WERI-Rb-1 (cell line): ENCODE data around the gene EFHD2.
A peak's percentile ranks its signal among the peaks of the same experiment; 100 is the strongest.
"Not testable (repeated sequence)": the region's sequence is repeated elsewhere in the genome, so short reads cannot be mapped to it uniquely, and the experiment has no call there.

Experiments
- DNase-seq: peaks from one replicate; pipeline ENCODE4 v3.0.0-alpha.2; 2020
- H3K27ac ChIP-seq: fragments of 250-450 bp; sonication (Bioruptor Pico); 2 replicates; pipeline ENCODE4 v1.5.1; 2020; ENCODE audit warnings: mild to moderate bottlenecking, moderate library complexity
- H3K27me3 ChIP-seq: fragments of 250-450 bp; sonication (Bioruptor Pico); 2 replicates; pipeline ENCODE4 v1.5.1; 2021; ENCODE audit warnings: mild to moderate bottlenecking, low read depth, moderate library complexity; ENCODE audit not compliant: insufficient read depth, severe bottlenecking
- H3K36me3 ChIP-seq: fragments of 250-450 bp; sonication (Bioruptor Pico); 2 replicates; pipeline ENCODE4 v1.5.1; 2020; ENCODE audit warnings: mild to moderate bottlenecking, moderate library complexity
- H3K4me3 ChIP-seq: 2 replicates; pipeline ENCODE4 v1.5.1; 2011; ENCODE audit warnings: low read depth, mild to moderate bottlenecking, control low read depth, low read length
- H3K9me3 ChIP-seq: fragments of 250-450 bp; sonication (Bioruptor Pico); 2 replicates; pipeline ENCODE4 v1.5.1; 2021; ENCODE audit warnings: mild to moderate bottlenecking, moderate library complexity; ENCODE audit not compliant: severe bottlenecking
- TF ChIP-seq, protein P1 (sequence below): IDR thresholded peaks from 2 replicates; pipeline ENCODE4 v1.5.1; 2011; ENCODE audit warnings: low read depth, mild to moderate bottlenecking, control low read depth, inconsistent platforms, low read length

Gene EFHD2

DNA sequence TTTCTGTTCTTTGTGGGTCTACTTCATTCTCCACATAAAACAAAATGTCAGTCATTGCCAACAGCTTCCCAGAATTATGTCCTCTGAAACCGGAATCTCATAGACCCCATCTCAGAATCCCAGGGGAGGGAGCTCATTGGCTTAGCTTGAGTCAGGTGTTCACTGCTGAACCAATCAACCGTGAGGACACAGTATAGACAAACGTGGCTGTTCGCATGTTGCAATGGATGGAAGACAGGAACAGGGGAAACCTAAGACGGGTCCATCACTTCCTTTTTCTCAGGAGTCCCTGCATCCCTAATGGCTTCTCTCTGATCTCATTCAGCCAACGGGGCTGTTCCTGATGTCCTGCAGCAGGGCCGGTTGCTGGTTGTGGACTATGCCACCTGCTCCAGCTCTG is 56.0 kb downstream of the EFHD2 start:
- Histone ChIP-seq H3K36me3 (no peaks in the 10 kb centered on the region), H3K27me3 (no peaks in the 10 kb centered on the region), H3K4me3 (no peak overlapping the region), H3K9me3 (no peaks in the 10 kb centered on the region), H3K27ac (no peak overlapping the region)
- no peak for DNase-seq
- TF ChIP-seq, protein P1, sequence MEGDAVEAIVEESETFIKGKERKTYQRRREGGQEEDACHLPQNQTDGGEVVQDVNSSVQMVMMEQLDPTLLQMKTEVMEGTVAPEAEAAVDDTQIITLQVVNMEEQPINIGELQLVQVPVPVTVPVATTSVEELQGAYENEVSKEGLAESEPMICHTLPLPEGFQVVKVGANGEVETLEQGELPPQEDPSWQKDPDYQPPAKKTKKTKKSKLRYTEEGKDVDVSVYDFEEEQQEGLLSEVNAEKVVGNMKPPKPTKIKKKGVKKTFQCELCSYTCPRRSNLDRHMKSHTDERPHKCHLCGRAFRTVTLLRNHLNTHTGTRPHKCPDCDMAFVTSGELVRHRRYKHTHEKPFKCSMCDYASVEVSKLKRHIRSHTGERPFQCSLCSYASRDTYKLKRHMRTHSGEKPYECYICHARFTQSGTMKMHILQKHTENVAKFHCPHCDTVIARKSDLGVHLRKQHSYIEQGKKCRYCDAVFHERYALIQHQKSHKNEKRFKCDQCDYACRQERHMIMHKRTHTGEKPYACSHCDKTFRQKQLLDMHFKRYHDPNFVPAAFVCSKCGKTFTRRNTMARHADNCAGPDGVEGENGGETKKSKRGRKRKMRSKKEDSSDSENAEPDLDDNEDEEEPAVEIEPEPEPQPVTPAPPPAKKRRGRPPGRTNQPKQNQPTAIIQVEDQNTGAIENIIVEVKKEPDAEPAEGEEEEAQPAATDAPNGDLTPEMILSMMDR: no peak

DNA sequence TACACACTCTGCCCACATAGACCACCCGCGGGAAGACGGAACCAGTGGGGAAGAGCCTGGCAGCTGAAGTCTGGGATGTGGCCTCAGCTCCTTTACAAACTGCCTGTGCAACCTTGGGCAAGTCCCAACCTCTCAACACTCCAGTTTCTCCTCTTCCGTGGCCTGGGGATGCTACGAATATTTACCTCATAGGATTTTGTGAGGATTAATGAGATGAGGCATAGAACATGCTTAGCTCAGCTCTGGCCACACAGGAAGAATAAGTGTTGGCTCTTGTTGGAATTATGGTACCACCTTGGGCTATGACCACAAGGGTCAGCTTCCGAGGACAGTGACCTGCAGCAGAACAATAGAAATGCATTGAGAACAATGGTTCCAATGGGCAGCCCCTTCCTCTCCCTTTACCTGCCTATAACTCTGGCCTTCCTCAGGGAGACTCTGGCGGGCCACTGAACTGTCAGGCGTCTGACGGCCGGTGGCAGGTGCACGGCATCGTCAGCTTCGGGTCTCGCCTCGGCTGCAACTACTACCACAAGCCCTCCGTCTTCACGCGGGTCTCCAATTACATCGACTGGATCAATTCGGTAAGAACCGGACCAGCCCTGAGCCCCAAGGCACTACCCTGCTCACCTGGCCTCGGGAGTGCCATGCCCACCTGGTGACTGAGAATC is 57.4 kb downstream of the EFHD2 start:
- not testable (repeated sequence) for H3K27me3 ChIP-seq, H3K36me3 ChIP-seq, H3K4me3 ChIP-seq, H3K9me3 ChIP-seq, DNase-seq, H3K27ac ChIP-seq

DNA sequence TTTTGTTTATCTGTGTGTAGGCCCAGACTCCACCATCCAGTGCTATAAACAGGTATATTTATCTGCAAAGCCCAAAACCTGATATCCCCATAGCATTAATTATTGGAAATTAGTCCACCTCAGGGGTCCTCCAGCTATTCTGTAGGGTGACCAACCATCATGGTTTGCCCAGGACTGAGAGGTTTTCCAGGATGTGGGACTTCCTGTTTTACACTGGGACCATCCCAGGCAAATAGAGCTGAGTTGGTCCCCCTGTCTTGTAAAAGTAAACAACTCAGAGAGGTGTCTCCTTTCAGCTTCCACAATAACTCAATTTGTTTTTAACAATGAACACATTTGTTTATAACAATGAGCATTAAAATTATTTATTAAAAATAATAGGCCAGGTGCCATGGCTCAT is 58.5 kb downstream of the EFHD2 start:
- TF ChIP-seq, protein P1: no peak
- H3K27ac ChIP-seq: no peak overlapping the region
- H3K4me3 ChIP-seq: no peak overlapping the region

DNA sequence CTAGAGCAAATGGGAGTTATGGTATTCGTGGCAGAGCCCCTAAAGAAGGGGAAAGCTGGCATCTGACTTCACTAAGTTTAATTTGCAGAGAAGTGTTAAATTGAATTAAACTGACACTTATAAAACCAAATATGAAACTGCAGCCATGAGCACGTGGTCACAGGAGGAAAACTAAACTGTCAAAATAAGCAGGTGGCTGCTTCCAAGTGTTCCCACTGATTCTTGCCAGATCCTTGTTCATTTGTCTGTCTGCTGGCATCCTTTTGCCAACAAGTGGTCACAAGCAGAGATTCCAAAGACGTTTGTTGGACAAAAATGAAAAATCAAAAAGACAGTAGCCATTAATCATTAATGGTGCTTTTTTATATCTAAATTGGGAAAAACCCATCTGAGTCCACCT is 59.7 kb downstream of the EFHD2 start:
- TF ChIP-seq, protein P1: no peak
- H3K36me3 ChIP-seq: no peaks in the 10 kb centered on the region
- no peak for DNase-seq
- H3K27ac ChIP-seq: no peak overlapping the region
- no peaks in the 10 kb centered on the region for H3K27me3 ChIP-seq
- H3K9me3 ChIP-seq: no peaks in the 10 kb centered on the region
- no peak overlapping the region for H3K4me3 ChIP-seq

More for the DNA sequence above, 58.5 kb downstream of the EFHD2 start:
- no peaks in the 10 kb centered on the region for H3K9me3 ChIP-seq
- H3K36me3 ChIP-seq: no peaks in the 10 kb centered on the region
- H3K27me3 ChIP-seq: no peaks in the 10 kb centered on the region
- no peak for DNase-seq

DNA sequence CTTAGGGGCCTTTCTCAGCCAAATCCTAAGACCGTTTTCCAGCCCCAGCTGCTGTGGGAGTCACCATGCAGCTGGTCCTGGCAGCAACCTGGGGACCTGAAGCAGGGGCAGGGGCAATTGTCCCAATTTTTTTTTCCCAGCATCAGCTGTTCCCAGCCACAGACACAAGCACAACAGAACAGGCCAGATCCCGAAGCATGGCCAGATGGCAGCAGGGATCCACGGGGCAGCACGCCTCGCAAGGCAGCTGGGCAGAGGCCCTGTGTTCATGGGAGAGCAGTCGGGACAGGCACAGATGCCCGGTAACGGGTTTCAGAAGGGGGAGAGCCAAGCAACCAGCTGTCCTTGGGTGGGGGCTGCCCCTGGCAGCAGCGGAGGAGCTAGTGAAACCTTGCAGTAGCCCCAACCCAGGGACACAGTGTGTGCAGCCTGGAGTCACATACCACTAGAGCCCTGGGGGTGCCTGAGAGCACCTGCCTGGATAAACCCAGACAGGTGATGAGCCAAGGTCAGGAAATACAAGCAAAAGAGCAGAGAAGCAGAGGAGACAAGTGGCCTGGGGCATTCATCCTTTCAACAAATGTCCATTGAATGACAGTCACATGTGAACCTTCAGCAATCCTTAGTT is 60.2 kb downstream of the EFHD2 start:
- H3K27me3 ChIP-seq, H3K36me3 ChIP-seq, H3K27ac ChIP-seq, H3K9me3 ChIP-seq, H3K4me3 ChIP-seq: not testable (repeated sequence)
- peak; percentile 22 for DNase-seq

DNA sequence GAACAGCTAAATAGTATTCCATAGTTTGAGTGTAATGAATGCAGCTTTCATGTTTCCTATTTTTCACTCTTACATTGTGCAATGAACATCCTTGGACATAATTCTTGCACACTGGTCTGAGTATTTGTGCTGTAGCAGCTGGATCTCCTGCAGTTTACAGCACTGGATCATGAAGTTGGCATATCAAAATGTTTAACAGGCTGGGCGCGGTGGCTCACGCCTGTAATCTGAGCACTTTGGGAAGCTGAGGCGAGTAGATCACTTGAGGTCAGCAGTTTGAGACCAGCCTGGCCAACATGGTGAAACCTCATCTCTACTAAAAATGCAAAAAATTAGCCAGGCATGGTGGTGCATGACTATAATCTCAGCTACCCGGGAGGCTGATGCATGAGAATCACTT is 61.4 kb downstream of the EFHD2 start:
- not testable (repeated sequence) for H3K9me3 ChIP-seq, H3K27me3 ChIP-seq, H3K36me3 ChIP-seq, DNase-seq, H3K27ac ChIP-seq, H3K4me3 ChIP-seq

DNA sequence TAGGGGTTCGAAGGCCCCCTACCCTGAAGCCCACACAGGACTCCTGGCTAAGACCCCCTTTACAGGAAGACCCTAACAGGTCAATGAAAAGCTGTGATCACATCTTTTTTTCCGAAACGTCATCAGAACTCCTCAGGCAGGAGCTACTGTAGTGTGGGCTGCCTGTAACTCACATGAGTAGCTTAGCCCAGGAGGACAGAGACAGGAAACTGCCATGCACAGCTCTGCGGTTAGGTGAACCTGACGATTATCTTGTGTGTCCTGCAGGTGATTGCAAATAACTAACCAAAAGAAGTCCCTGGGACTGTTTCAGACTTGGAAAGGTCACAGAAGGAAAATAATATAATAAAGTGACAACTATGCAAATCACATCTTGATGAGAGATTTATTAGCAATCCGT is 62.0 kb downstream of the EFHD2 start:
- not testable (repeated sequence) for H3K9me3 ChIP-seq, H3K36me3 ChIP-seq, H3K4me3 ChIP-seq, DNase-seq, H3K27me3 ChIP-seq, H3K27ac ChIP-seq

DNA sequence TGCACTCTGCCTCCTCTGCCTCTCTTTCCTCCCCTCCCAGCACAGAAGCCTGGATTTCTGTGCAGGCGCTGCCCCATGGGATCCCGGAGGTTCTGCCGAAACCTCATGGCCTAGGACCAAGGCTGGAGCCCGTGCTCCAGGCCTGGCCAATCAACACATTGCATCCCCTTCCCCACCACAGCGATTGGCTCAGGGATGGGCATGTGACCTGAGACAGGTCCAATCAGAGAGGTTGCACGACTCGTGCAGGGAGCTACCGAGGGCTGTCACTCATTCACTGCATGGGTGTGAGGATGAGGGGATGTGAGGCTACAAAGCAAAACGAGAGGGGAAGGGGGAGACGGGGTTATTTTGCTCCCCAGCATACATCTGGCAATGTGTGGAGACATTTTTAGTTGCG is 62.9 kb downstream of the EFHD2 start:
- Histone ChIP-seq H3K27ac (no peak overlapping the region), H3K9me3 (no peaks in the 10 kb centered on the region), H3K36me3 (no peaks in the 10 kb centered on the region), H3K4me3 (no peak overlapping the region), H3K27me3 (no peaks in the 10 kb centered on the region)
- TF ChIP-seq, protein P1: no peak
- no peak for DNase-seq
